GM13976 (cell line): ENCODE measurements around the gene CABLES1.

ENCODE experiments used
- DNase-seq: peaks from one replicate; pipeline ENCODE4 v3.0.0; 2012; ENCODE audit warnings: low spot score
- in situ Hi-C: fragments of 300-500 bp; cut with MboI; formaldehyde crosslinking; loops from one replicate; pipeline ENCODE4 v1.12.0; 2022; ENCODE audit warnings: low sequenced_read_pairs, mixed read lengths, inconsistent platforms; ENCODE audit not compliant: unreplicated experiment
- TF ChIP-seq, protein P1 (sequence below): IDR thresholded peaks from 2 replicates; pipeline ENCODE4 v1.5.1; 2012; ENCODE audit warnings: borderline replicate concordance, mild to moderate bottlenecking; ENCODE audit not compliant: insufficient read depth; ENCODE audit errors: extremely low read depth, missing control alignments, control extremely low read depth

The CABLES1 gene

DNA sequence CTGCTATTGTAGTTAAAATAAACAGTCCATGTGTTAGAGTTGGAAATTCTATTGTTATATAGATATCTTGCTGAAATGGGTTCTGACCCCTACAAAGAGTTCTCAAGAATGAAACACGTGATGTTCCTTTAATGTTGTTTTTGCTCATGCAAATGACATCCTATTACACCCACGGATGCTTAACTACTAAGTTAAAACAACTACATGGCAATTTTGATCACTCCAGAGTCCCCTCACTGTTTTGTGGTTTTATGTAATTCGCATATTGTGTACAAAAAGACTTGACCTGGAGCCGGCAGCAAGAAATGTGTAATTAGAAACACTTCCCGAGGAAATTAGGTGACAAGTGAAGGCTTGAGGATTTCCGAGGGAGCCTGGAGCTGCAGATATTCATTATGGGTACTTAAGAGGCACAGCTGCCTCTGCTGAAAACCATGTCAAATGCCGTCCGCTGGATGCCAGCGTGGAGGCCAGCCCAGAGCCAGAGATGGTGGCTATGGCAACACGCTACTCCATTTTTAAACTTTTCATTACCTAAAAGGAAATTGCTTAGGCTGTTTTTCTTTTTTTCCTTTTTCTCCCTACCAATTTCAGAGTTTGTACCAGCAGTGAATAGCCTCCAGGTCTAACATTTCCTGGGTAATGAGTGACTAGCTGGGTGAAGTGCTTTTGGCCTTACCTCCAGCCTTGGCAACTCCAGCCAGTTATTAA, 21.0 kb upstream of the CABLES1 start:
- in situ Hi-C loops: no loop called here
- TF ChIP-seq, protein P1, sequence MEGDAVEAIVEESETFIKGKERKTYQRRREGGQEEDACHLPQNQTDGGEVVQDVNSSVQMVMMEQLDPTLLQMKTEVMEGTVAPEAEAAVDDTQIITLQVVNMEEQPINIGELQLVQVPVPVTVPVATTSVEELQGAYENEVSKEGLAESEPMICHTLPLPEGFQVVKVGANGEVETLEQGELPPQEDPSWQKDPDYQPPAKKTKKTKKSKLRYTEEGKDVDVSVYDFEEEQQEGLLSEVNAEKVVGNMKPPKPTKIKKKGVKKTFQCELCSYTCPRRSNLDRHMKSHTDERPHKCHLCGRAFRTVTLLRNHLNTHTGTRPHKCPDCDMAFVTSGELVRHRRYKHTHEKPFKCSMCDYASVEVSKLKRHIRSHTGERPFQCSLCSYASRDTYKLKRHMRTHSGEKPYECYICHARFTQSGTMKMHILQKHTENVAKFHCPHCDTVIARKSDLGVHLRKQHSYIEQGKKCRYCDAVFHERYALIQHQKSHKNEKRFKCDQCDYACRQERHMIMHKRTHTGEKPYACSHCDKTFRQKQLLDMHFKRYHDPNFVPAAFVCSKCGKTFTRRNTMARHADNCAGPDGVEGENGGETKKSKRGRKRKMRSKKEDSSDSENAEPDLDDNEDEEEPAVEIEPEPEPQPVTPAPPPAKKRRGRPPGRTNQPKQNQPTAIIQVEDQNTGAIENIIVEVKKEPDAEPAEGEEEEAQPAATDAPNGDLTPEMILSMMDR: no peak
- DNase-seq: no peak

DNA sequence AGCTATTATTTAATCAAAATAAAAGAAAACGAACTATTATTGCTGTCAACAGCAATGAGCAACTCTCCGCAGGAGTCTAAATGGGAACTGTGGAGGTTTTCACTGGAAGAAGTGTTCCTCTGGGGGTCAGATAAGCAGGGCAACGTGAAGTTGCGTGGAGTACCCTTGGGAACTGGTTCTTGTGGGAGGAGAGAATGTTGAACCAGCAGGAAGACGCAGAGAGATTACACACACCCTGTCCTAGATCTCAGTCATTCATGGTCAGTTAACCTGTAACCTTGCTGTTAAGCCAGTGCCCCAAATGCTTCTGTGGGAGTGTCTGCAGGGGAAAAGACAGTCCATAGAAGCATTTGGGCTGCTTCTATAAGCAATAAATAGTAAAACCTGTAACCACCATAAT, 20.4 kb upstream of the CABLES1 start:
- in situ Hi-C loops: no loop called here
- DNase-seq: no peak
- TF ChIP-seq, protein P1: no peak

DNA sequence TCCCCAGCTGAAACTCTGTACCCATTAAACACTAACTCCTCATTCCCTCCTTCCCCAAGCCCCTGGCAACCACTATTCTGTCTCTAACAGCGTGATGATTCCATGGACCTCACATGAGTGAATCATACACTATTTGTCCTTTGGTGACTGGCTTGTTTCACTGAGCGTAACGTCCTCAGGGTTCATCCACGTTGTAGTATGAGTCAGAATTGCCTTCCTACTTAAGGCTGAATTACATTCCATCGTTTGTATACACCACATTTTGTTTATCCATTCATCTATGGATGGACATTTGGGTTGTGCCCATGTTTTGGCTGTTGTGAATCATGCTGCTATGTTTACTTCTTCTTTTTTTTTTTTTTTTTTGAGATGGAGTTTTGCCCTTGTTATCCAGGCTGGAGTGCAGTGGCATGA, 19.6 kb upstream of the CABLES1 start:
- no peak for DNase-seq
- TF ChIP-seq, protein P1: no peak
- in situ Hi-C loops: no loop called here

DNA sequence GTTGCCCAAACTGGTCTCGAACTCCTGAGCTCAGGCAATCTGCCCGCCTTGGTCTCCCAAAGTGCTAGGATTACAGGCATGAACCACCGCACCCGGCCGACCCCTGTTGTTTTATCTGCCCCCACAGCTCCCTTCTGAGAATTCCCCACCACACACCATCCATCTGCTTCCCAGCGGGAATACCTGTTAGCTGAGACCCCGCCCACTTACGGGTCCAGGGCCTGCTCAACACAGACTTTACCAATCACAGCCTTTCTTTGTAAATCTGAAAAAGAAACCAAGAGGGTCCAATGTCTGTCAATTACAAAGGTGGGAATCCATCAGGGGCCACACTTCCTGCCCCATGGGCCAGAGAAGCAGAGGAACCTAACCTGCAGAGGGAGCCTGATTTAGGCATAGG, 14.2 kb upstream of the CABLES1 start:
- TF ChIP-seq, protein P1: no peak
- in situ Hi-C loops: no loop called here
- no peak for DNase-seq

DNA sequence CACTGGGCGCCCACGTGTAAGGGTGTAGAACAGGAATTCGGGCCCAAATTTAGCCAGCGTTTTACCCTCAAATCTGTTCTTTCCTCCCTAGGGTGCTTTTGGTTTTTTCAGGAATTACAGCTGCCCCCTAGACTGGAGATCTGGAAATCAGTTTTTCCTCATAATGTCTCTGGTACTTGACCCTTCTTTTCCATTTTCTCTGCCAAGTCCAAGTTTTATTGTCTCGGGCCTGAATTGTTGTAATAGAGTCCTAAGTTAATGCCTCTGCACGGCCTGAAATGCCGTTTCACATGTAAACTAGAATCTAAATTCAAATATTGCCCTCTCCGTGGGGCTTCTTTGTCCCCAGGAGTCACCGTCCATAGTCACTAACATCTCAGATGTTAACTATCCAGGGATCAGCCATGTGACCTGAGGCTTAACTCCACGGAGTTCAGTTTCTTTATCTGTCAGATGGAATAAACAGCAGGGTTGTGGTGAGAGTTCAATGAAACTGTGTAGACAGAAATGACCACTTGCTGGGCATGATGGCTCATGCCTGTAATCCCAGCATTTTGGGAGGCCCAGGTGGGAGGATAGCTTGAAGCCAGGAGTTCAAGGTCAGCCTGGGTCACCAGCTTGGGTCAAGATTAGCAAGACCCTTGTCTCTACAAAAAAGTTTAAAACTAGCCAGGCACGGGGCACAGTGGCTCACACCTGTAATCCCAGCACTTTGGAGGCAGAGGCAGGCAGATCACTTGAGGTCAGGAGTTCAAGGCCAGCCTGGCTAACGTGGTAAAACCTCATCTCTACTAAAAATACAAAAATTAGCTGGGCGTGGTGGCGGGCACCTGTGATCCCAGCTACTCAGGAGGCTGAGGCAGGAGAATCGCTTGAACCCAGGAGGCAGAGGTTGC, 12.7 kb upstream of the CABLES1 start:
- no peak for DNase-seq
- in situ Hi-C loops: no loop called here
- TF ChIP-seq, protein P1: no peak

DNA sequence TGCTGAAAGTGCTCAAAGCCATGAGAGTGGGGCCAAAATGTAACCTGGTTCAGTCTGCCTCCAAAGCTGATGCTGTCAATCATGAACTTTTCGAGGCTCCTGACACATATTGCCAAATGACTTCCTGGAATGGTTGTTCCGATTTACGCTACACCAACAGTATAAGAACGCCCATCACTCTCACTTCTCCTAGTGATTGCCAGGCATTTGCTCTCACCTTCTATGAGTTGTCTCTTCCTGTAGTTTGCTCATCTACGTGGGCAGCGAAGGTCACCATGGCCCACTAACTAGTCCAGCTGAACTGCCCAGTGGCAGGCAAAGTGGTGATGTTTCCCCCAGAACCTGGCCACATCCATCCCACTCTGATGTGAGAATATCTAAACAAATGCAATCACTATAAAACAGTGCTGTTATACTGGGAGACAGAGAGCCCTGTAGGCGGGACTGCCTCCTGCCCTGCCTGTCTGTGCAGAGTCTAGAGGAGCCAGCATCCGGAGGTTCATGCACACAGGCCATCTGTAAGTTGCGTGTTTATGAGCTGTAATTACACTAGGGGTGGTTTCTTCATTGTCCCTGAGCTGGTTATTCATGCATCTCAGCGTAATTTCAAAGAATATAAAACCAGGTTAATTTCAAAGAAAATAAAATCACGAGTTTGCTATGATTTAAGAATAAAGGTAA, 8.8 kb upstream of the CABLES1 start:
- in situ Hi-C loops: no loop called here

More for the DNA sequence above, 8.8 kb upstream of the CABLES1 start:
- TF ChIP-seq, protein P1: no peak
- DNase-seq: no peak
